Neuronal stem cell (in vitro differentiated cells): Measurements from ENCODE around the gene ADSS1.

Source experiments
- DNase-seq: peaks from one replicate; pipeline ENCODE4 v3.0.0-alpha.2; 2013; ENCODE audit warnings: low spot score
- H2AFZ ChIP-seq: one replicate; pipeline ENCODE4 v1.6.1; 2013; ENCODE audit warnings: mild to moderate bottlenecking, low read length, inconsistent platforms
- H2AK5ac ChIP-seq: 2 replicates; pipeline ENCODE4 v1.6.1; 2013; ENCODE audit warnings: low read depth, mild to moderate bottlenecking, inconsistent platforms, low read length, moderate library complexity, mixed read lengths
- H2BK120ac ChIP-seq: 2 replicates; pipeline ENCODE4 v1.6.1; 2013; ENCODE audit warnings: low read depth, mild to moderate bottlenecking, inconsistent platforms, low read length, moderate library complexity, mixed read lengths
- H2BK12ac ChIP-seq: one replicate; pipeline ENCODE4 v1.6.1; 2013; ENCODE audit warnings: low read length, inconsistent platforms
- H2BK15ac ChIP-seq: 2 replicates; pipeline ENCODE4 v1.6.1; 2013; ENCODE audit warnings: mild to moderate bottlenecking, low read length, inconsistent platforms, mixed read lengths
- H2BK5ac ChIP-seq: one replicate; pipeline ENCODE4 v1.6.1; 2013; ENCODE audit warnings: inconsistent platforms, mild to moderate bottlenecking, low read length, moderate library complexity
- H3K14ac ChIP-seq: one replicate; pipeline ENCODE4 v1.6.1; 2013; ENCODE audit warnings: low read length, inconsistent platforms
- H3K18ac ChIP-seq: 2 replicates; pipeline ENCODE4 v1.6.1; 2013; ENCODE audit warnings: low read length, inconsistent platforms
- H3K23ac ChIP-seq: 2 replicates; pipeline ENCODE4 v1.6.1; 2013; ENCODE audit warnings: low read depth, mild to moderate bottlenecking, mixed read lengths, low read length, inconsistent platforms; ENCODE audit not compliant: poor library complexity
- H3K27ac ChIP-seq: replicated peaks from 3 replicates; pipeline ENCODE4 v1.5.1; 2013; ENCODE audit warnings: low read length, inconsistent platforms
- H3K27me3 ChIP-seq, 3 experiments: 2 replicates each; pipeline ENCODE4 v1.6.1; 2013; ENCODE audit warnings: low read length in 3 of 3, mild to moderate bottlenecking in 2 of 3, inconsistent platforms in 1 of 3, low read depth in 1 of 3, mixed read lengths in 1 of 3, moderate library complexity in 1 of 3; ENCODE audit not compliant: control insufficient read depth in 3 of 3, insufficient read depth in 3 of 3
- H3K36me3 ChIP-seq, 2 donors: replicated peaks in 1 of 2; 2 replicates each; pipeline ENCODE4 v1.6.1; 2013; ENCODE audit warnings: low read length in 2 of 2; ENCODE audit not compliant: control insufficient read depth in 2 of 2, insufficient read depth in 2 of 2
- H3K4ac ChIP-seq: 2 replicates; pipeline ENCODE4 v1.6.1; 2013; ENCODE audit warnings: inconsistent platforms, mild to moderate bottlenecking, low read length, moderate library complexity
- H3K4me1 ChIP-seq, 2 donors: 1 replicate in 1 of 2; 2 replicates in 1 of 2; pipeline ENCODE4 v1.6.1; 2013; ENCODE audit warnings: low read length in 2 of 2, low read depth in 1 of 2; ENCODE audit not compliant: control insufficient read depth in 2 of 2, insufficient read depth in 1 of 2
- H3K4me2 ChIP-seq: one replicate; pipeline ENCODE4 v1.6.1; 2013; ENCODE audit warnings: mild to moderate bottlenecking, low read length, inconsistent platforms; ENCODE audit not compliant: insufficient read depth, poor library complexity, severe bottlenecking
- H3K4me3 ChIP-seq, 2 donors: 2 replicates each; pipeline ENCODE4 v1.5.1; 2013; ENCODE audit warnings: low read length in 2 of 2, mild to moderate bottlenecking in 2 of 2, inconsistent platforms in 1 of 2, moderate library complexity in 1 of 2
- H3K79me1 ChIP-seq: one replicate; pipeline ENCODE4 v1.6.1; 2013; ENCODE audit warnings: low read depth, mild to moderate bottlenecking, inconsistent platforms, low read length, moderate library complexity
- H3K9ac ChIP-seq: one replicate; pipeline ENCODE4 v1.6.1; 2013; ENCODE audit warnings: mild to moderate bottlenecking, low read depth, low read length, inconsistent platforms; ENCODE audit not compliant: poor library complexity
- H3K9me3 ChIP-seq, 2 donors: replicated peaks in 1 of 2; 2 replicates each; pipeline versions ENCODE3 to v1.6.1; 2013; ENCODE audit warnings: low read length in 2 of 2, mild to moderate bottlenecking in 2 of 2, inconsistent platforms in 1 of 2, low read depth in 1 of 2, mixed read lengths in 1 of 2, moderate library complexity in 1 of 2; ENCODE audit not compliant: control insufficient read depth in 2 of 2, insufficient read depth in 1 of 2
- H4K8ac ChIP-seq: one replicate; pipeline ENCODE4 v1.6.1; 2013; ENCODE audit warnings: low read depth, mild to moderate bottlenecking, inconsistent platforms, low read length, moderate library complexity
- H4K91ac ChIP-seq: one replicate; pipeline ENCODE4 v1.6.1; 2013; ENCODE audit warnings: low read length, low read depth, mild to moderate bottlenecking, inconsistent platforms; ENCODE audit not compliant: poor library complexity
- WGBS, 2 donors: extraction: QIAGEN DNeasy Blood & Tissue Kit; methylation state at CpG; one replicate each; pipeline ENCODE4 v1.1.7; 2013; ENCODE audit warnings: missing lambda C conversion rate in 2 of 2, mixed read lengths in 1 of 2; ENCODE audit not compliant: insufficient read length in 2 of 2, insufficient replicate concordance in 1 of 2; ENCODE audit errors: extremely low coverage in 2 of 2; 5-methylcytosine and 5-hydroxymethylcytosine counted together

The ADSS1 gene

GRCh38 chr14:104717646-104718045 is 6.4 kb upstream of the ADSS1 start:
- Histone ChIP-seq H3K9ac (no peak overlapping the region), H3K27ac (no peak overlapping the region), H3K79me1 (peaks cover 2% of the 10 kb centered on the region), H3K14ac (no peak overlapping the region), H3K27me3 (no peaks in the 10 kb centered on the region), H3K4me1 (no peaks in the 10 kb centered on the region), H2AK5ac (no peak overlapping the region), H3K4me3 (no peak overlapping the region), H2AFZ (no peak overlapping the region), H3K36me3 (peaks cover 18 to 54% of the 10 kb centered on the region in 2 donors), H3K23ac (no peak overlapping the region), H2BK12ac (no peak overlapping the region), H3K9me3 (no peaks in the 10 kb centered on the region), H3K4me2 (no peak overlapping the region), H3K4ac (no peak overlapping the region), H4K8ac (no peak overlapping the region), H2BK5ac (peak overlapping the region; percentile 29), H2BK120ac (no peak overlapping the region), H4K91ac (no peak overlapping the region), H2BK15ac (no peak overlapping the region), H3K18ac (no peak overlapping the region)
- no CpG with 5 or more reads among the region's 20 CpGs for WGBS, 2 donors
- no peak for DNase-seq

DNA sequence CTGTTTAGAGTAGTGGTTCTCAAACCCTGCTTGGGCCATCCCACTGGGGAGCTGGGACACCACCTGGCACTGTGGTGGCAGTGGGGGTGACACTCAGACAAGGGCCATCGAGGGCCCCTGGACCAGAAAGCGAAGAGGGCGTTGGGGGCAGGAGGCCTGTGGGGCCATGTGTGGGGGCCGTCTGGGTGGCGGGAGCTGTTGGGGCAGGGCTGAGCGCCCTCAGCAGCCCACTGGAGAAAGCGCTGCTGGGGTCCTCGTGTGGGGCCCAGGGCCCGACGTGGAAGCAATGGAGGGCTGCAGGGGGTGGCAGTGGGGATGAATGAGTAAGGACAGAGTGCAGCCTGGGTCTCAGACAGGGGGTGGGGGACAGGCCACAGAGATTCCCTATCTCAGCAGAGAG is 5.9 kb upstream of the ADSS1 start:
- Histone ChIP-seq H3K4me2 (no peak overlapping the region), H3K4me3 (no peak overlapping the region), H2BK12ac (no peak overlapping the region), H3K4ac (no peak overlapping the region), H3K23ac (no peak overlapping the region), H4K91ac (no peak overlapping the region), H2AFZ (no peak overlapping the region), H3K27ac (no peak overlapping the region), H3K4me1 (peaks cover 2% of the 10 kb centered on the region in 2 donors), H4K8ac (no peak overlapping the region), H2BK120ac (no peak overlapping the region), H2BK5ac (peak overlapping the region; percentile 29), H3K14ac (no peak overlapping the region), H2BK15ac (no peak overlapping the region), H3K9me3 (no peaks in the 10 kb centered on the region), H3K79me1 (no peaks in the 10 kb centered on the region), H3K9ac (peak overlapping the region; percentile 6), H3K18ac (no peak overlapping the region), H2AK5ac (no peak overlapping the region), H3K36me3 (peaks cover 18 to 49% of the 10 kb centered on the region in 2 donors), H3K27me3 (no peaks in the 10 kb centered on the region)
- WGBS, 2 donors, result no CpG with 5 or more reads among the region's 10 CpGs
- DNase-seq, result no peak

DNA sequence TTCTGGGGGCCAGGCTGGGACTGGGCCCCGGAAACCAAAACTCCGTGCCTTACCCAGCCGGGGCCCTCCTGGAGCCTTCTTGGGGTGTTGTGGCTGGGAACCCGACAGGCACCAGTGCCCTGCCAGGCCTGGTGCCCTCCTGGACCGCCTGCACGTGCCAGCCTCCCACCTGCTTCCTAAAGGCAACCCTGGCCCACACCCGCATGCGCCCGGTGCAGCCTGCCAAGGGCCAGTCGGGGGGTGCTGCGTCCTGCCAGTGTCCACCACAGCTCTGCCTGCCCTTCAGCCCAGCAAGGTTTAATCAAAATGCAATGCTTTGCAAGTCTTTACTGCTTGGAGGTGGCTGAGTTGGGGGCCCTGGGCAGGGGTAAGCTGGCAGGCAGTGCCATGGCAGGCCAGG is 5.2 kb upstream of the ADSS1 start:
- Histone ChIP-seq H4K8ac (no peak overlapping the region), H3K9me3 (no peaks in the 10 kb centered on the region), H4K91ac (no peak overlapping the region), H3K9ac (peak overlapping the region; percentile 12), H3K23ac (no peak overlapping the region), H3K14ac (no peak overlapping the region), H2BK5ac (peak overlapping the region; percentile 29), H3K18ac (no peak overlapping the region), H3K4me2 (no peak overlapping the region), H3K4me1 (peaks cover 7% of the 10 kb centered on the region in 2 donors), H2BK15ac (no peak overlapping the region), H3K4me3 (no peak overlapping the region), H2BK120ac (no peak overlapping the region), H3K36me3 (peaks cover 13 to 41% of the 10 kb centered on the region in 2 donors), H3K4ac (no peak overlapping the region), H3K27ac (no peak overlapping the region), H2BK12ac (peak overlapping the region; percentile 22), H3K79me1 (no peaks in the 10 kb centered on the region), H2AFZ (no peak overlapping the region), H3K27me3 (no peaks in the 10 kb centered on the region), H2AK5ac (no peak overlapping the region)
- no peak for DNase-seq
- WGBS, 2 donors, result no CpG with 5 or more reads among the region's 11 CpGs

DNA sequence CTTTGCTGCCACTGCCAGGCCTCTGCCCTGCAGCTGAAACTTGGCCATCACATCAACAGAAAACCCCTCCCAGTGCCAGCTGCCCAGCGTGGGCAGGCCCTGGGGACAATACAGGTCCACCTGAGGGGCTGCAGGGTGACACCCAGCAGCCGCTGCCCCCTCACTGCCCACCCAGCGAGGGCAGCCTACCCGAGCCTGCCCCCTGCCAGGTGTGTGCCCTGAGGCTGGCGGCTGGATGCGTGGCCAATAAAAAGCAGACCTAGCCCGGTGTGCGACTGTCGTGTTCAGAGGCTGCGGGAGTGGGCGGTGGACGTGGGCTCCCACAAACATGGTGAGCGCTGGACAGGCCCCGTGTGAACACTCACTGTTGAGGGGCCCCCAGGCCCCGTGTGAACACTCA is 4.7 kb upstream of the ADSS1 start:
- Histone ChIP-seq H3K18ac (no peak overlapping the region), H3K9ac (no peak overlapping the region), H3K27me3 (no peaks in the 10 kb centered on the region), H3K14ac (no peak overlapping the region), H2AK5ac (no peak overlapping the region), H2BK120ac (no peak overlapping the region), H3K79me1 (peaks cover 3% of the 10 kb centered on the region), H3K27ac (no peak overlapping the region), H3K23ac (no peak overlapping the region), H4K8ac (no peak overlapping the region), H2BK5ac (peak overlapping the region; percentile 17), H3K36me3 (peaks cover 13 to 37% of the 10 kb centered on the region in 2 donors), H3K4me2 (no peak overlapping the region), H4K91ac (no peak overlapping the region), H2AFZ (no peak overlapping the region), H2BK15ac (no peak overlapping the region), H3K9me3 (no peaks in the 10 kb centered on the region), H2BK12ac (no peak overlapping the region), H3K4ac (no peak overlapping the region), H3K4me3 (no peak overlapping the region), H3K4me1 (peaks cover 7% of the 10 kb centered on the region in 2 donors)
- no CpG with 5 or more reads among the region's 15 CpGs for WGBS, 2 donors
- no peak for DNase-seq
